ENCODE data around the gene INSYN1.

DNA sequence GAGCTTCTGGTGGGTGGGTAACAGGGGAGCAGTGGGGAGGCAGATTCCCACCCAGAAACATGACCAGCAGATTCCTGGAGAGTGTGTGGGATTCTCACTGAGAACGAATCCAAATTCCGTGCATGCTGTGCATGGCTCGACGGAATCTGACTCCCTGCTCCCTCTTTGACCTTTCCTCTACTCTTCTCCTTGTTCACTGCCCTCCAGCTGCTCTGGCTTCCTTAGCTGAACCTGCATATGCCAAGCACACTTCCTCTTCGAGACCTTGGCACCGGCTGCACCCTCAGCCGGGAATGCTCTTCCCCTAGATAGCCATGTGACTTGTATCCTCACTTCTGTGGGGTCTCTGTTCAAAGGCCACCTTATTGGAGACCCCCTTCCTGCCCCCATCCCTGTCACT is 6.3 kb downstream of the INSYN1 start:
- TF ChIP-seq FOXM1 (IDR thresholded peaks at IDR 0.05; ENCODE audit: borderline replicate concordance, low read depth) (no peak), TCF12 (IDR thresholded peaks at IDR 0.05; ENCODE audit: low read depth) (no peak), EP300 (IDR thresholded peaks at IDR 0.05; ENCODE audit: borderline replicate concordance) (no peak), NFIC (IDR thresholded peaks at IDR 0.05) (no peak), TAF1 (IDR thresholded peaks at IDR 0.05; ENCODE audit: low read depth) (no peak), TEAD4 (IDR thresholded peaks at IDR 0.05) (no peak), CREB1 (IDR thresholded peaks at IDR 0.05; ENCODE audit: low read depth) (no peak), ZBTB7A (IDR thresholded peaks at IDR 0.05; ENCODE audit: low read depth) (no peak), RAD21 (IDR thresholded peaks at IDR 0.05; ENCODE audit: low read depth) (no peak), CEBPB (IDR thresholded peaks at IDR 0.05) (no peak)
- TF ChIP-seq, protein P1, sequence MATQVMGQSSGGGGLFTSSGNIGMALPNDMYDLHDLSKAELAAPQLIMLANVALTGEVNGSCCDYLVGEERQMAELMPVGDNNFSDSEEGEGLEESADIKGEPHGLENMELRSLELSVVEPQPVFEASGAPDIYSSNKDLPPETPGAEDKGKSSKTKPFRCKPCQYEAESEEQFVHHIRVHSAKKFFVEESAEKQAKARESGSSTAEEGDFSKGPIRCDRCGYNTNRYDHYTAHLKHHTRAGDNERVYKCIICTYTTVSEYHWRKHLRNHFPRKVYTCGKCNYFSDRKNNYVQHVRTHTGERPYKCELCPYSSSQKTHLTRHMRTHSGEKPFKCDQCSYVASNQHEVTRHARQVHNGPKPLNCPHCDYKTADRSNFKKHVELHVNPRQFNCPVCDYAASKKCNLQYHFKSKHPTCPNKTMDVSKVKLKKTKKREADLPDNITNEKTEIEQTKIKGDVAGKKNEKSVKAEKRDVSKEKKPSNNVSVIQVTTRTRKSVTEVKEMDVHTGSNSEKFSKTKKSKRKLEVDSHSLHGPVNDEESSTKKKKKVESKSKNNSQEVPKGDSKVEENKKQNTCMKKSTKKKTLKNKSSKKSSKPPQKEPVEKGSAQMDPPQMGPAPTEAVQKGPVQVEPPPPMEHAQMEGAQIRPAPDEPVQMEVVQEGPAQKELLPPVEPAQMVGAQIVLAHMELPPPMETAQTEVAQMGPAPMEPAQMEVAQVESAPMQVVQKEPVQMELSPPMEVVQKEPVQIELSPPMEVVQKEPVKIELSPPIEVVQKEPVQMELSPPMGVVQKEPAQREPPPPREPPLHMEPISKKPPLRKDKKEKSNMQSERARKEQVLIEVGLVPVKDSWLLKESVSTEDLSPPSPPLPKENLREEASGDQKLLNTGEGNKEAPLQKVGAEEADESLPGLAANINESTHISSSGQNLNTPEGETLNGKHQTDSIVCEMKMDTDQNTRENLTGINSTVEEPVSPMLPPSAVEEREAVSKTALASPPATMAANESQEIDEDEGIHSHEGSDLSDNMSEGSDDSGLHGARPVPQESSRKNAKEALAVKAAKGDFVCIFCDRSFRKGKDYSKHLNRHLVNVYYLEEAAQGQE (IDR thresholded peaks at IDR 0.05; ENCODE audit: low read depth): no peak
- TF ChIP-seq, protein P2, sequence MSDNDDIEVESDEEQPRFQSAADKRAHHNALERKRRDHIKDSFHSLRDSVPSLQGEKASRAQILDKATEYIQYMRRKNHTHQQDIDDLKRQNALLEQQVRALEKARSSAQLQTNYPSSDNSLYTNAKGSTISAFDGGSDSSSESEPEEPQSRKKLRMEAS (IDR thresholded peaks at IDR 0.05): no peak
